K562 (cell line): ENCODE measurements around the gene COQ8A. TPM values are rescaled to one million over a fixed set of nuclear protein-coding genes. Genes with fewer than 3 reads are reported as not detected.

ENCODE experiments used
- ARID3A ChIP-seq: IDR thresholded peaks from 2 replicates; pipeline ENCODE4 v1.6.1; 2012; ENCODE audit warnings: low read depth, low read length, improper control_type of control experiment, borderline replicate concordance
- BACH1 ChIP-seq: fragments of 200-800 bp; sonication (Bioruptor generic); IDR thresholded peaks from 2 replicates; pipeline ENCODE4 v1.6.1; 2016; ENCODE audit warnings: missing genetic modification characterization, missing compliant biosample characterization
- CBX8 ChIP-seq: fragments of 200-600 bp; sonication (generic); IDR thresholded peaks from 2 replicates; pipeline ENCODE4 v1.6.1; 2012; ENCODE audit warnings: borderline replicate concordance, mixed run types, low read depth, mild to moderate bottlenecking, moderate library complexity, mixed read lengths, low read length, control low read depth, inconsistent platforms; ENCODE audit not compliant: poor library complexity, severe bottlenecking; ENCODE audit errors: extremely low read depth
- CHAMP1 ChIP-seq: fragments of 450-650 bp; IDR thresholded peaks from 2 replicates; pipeline ENCODE4 v1.6.1; 2016; ENCODE audit warnings: mild to moderate bottlenecking
- DLX4 ChIP-seq: fragments of 250-450 bp; sonication (Bioruptor Pico); IDR thresholded peaks from 2 replicates; pipeline ENCODE4 v1.6.1; 2021; ENCODE audit warnings: mild to moderate bottlenecking
- ELF2 ChIP-seq: fragments of 250-450 bp; sonication (Bioruptor Pico); IDR thresholded peaks from 2 replicates; pipeline ENCODE4 v1.5.0; 2021; ENCODE audit warnings: mild to moderate bottlenecking
- FUS ChIP-seq: fragments of 200-400 bp; formaldehyde crosslinking; optimal IDR thresholded peaks from 2 replicates; pipeline ENCODE3; 2017; ENCODE audit warnings: low read depth, low read length
- JUND ChIP-seq, 2 experiments: IDR thresholded peaks; 2 replicates in 1 of 2; 3 replicates in 1 of 2; pipeline ENCODE4 v1.6.1; 2011; ENCODE audit warnings: borderline replicate concordance in 2 of 2, low read depth in 2 of 2, low read length in 2 of 2, improper control_type of control experiment in 1 of 2, missing biosample characterization in 1 of 2, missing genetic modification characterization in 1 of 2, missing genetic modification reagents in 1 of 2
- LEF1 ChIP-seq: fragments of 450-650 bp; IDR thresholded peaks from 2 replicates; pipeline ENCODE4 v1.6.1; 2016; ENCODE audit warnings: mild to moderate bottlenecking
- NEUROD1 ChIP-seq: fragments of 150-350 bp; IDR thresholded peaks from 2 replicates; pipeline ENCODE4 v1.6.1; 2014; ENCODE audit warnings: borderline replicate concordance, low read length, low read depth; ENCODE audit not compliant: partially characterized antibody
- RBM14 ChIP-seq: fragments of 200-400 bp; formaldehyde crosslinking; IDR thresholded peaks from 2 replicates; pipeline ENCODE4 v1.6.1; 2018; ENCODE audit warnings: low read depth, mild to moderate bottlenecking, low read length, moderate library complexity, borderline replicate concordance; ENCODE audit not compliant: insufficient read depth
- YY1 ChIP-seq, 3 experiments: IDR thresholded peaks; 2 replicates each; pipeline ENCODE4 v1.6.1; 2011; ENCODE audit warnings: low read length in 2 of 3, mild to moderate bottlenecking in 2 of 3, moderate library complexity in 2 of 3, borderline replicate concordance in 1 of 3, control low read depth in 1 of 3, low read depth in 1 of 3; ENCODE audit not compliant: insufficient read depth in 3 of 3, insufficient replicate concordance in 2 of 3, control insufficient read depth in 1 of 3, insufficient read length in 1 of 3; ENCODE audit errors: extremely low read depth in 1 of 3
- ZBTB7A ChIP-seq: IDR thresholded peaks from 2 replicates; pipeline ENCODE4 v1.6.1; 2011; ENCODE audit warnings: low read depth, mild to moderate bottlenecking, low read length, moderate library complexity, borderline replicate concordance; ENCODE audit not compliant: control insufficient read depth
- ZNF324 ChIP-seq: fragments of 250-450 bp; sonication (Bioruptor Pico); IDR thresholded peaks from 2 replicates; pipeline ENCODE4 v1.4.0; 2020; ENCODE audit warnings: mild to moderate bottlenecking
- polyA plus RNA-seq, 8 experiments: library from polyadenylated mRNA; depleted of rRNA in 4 of 8; stranded (reverse) in 5 of 8; unstranded in 3 of 8; fragments of >200 nt; fragmentation: Nextera tagmentation in 2 of 8; fragmentation: Illumina TruSeq in 1 of 8; extraction: Ambion mirVana in 2 of 8; extraction: Trizol in 1 of 8; gene quantifications; 2 replicates each; pipeline versions ENCODE4 v1.2.1 to v1.2.3, GENCODE V29; 2011 to 2014; ENCODE audit warnings: inconsistent platforms in 1 of 8, missing spikeins in 1 of 8
- total RNA-seq, 7 experiments: library from RNA; depleted of rRNA in 6 of 7; stranded (reverse); fragments of >200 nt in 6 of 7; fragmentation: Illumina TruSeq in 2 of 7; extraction: Trizol in 2 of 7; gene quantifications; 2 replicates each; pipeline versions ENCODE4 v1.2.1 to v1.2.3, GENCODE V29; 2011 to 2021; ENCODE audit warnings: low replicate concordance in 1 of 7
- TF ChIP-seq, protein P1 (sequence below), 2 experiments: fragments of 250-450 bp in 1 of 2; fragments of 450-650 bp in 1 of 2; sonication (Bioruptor Pico) in 1 of 2; IDR thresholded peaks; 2 replicates each; pipeline versions ENCODE4 v1.6.1 to v1.8.0; 2016 to 2021; ENCODE audit warnings: mild to moderate bottlenecking in 2 of 2, moderate library complexity in 2 of 2, missing compliant biosample characterization in 1 of 2, missing genetic modification characterization in 1 of 2
- TF ChIP-seq, protein P2 (sequence below), 3 experiments: IDR thresholded peaks in 2 of 3; conservative IDR thresholded peaks in 1 of 3; 2 replicates each; pipeline ENCODE4 v1.5.1; 2011 to 2012; ENCODE audit warnings: low read length in 3 of 3, mild to moderate bottlenecking in 3 of 3, control low read depth in 2 of 3, improper control_type of control experiment in 1 of 3, inconsistent platforms in 1 of 3, low read depth in 1 of 3, mixed read lengths in 1 of 3, moderate library complexity in 1 of 3; ENCODE audit not compliant: insufficient read depth in 2 of 3

Gene COQ8A
- total and polyA plus RNA-seq, 9 of the 15 experiments (the other 6 are each of a cell fraction or from before 2014, with no cell fraction given): 2.6 to 54.3 (median 32.4) TPM

DNA sequence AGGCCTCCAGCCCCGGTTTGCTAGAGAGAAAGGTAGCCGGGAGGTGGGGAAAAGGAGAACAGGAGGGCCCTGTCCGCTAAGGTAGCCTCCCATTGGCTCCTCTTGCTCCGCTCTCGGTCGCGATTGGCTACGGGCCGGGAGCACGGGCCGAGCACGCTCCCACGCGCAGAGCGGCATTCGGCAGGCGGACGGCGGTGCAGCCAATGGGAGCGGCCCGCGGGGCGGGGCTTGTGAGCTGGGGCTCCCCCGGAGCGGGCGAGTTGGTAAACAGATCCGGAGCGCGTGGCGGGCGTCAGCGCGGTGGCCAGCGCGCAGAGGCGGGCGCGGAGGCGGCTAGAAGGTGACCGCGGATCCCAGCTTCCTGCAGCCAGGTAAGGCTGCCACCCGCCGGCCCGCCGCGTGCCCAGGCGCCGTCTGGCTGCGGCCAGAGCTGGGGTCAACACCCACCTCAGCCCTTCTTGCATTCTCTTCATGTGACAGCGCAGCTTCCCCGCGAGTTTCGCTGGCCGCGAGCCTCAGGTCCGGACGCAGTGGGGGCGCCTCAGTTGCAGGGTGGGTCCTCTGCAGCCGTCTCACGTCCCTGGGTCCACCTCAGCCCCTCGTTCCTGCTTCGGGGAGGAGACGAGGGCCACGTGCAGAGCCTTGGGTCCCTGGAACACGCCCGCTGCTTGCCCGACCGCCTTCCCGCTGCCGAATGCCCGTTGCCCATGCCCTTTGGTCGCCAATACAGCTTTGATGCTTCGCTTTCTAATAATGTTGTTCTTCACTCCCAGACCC is at the start of gene COQ8A (continued):
- TF ChIP-seq ELF2 (CRISPR knock-in tag) (no peak), NEUROD1 (peak; percentile 99), ZNF324 (CRISPR knock-in tag) (no peak), JUND (IDR thresholded peaks at IDR 0.05; ENCODE audit: borderline replicate concordance, low read depth, low read length) (peak; percentile 17), JUND (tag; IDR thresholded peaks at IDR 0.05; ENCODE audit: borderline replicate concordance, low read depth, low read length) (no peak), DLX4 (CRISPR knock-in tag) (no peak), RBM14 (no peak), ZBTB7A (0 out of 2 replicates have a peak, but pooled peaks have one; percentile 46), LEF1 (peak; percentile 96), CHAMP1 (no peak), BACH1 (tag) (no peak), CBX8 (no peak), YY1 (IDR thresholded peaks at IDR 0.05; ENCODE audit: borderline replicate concordance in 1 of 3, control insufficient read depth in 1 of 3, extremely low read depth in 1 of 3, insufficient read depth in 3 of 3, insufficient read length in 1 of 3, insufficient replicate concordance in 2 of 3, low read depth in 1 of 3, low read length in 2 of 3) (peak in 2 of 3 experiments; percentile 5 to 49), FUS (peak; percentile 81), ARID3A (0 out of 2 replicates have a peak, but pooled peaks have one; percentile 57)
- TF ChIP-seq, protein P1, sequence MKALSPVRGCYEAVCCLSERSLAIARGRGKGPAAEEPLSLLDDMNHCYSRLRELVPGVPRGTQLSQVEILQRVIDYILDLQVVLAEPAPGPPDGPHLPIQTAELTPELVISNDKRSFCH (CRISPR knock-in tag; IDR thresholded peaks at IDR 0.05): no peak
- TF ChIP-seq, protein P1 (tag; IDR thresholded peaks at IDR 0.05): peak; percentile 34; the same call in 1 of the 2 replicates
- TF ChIP-seq, protein P2, sequence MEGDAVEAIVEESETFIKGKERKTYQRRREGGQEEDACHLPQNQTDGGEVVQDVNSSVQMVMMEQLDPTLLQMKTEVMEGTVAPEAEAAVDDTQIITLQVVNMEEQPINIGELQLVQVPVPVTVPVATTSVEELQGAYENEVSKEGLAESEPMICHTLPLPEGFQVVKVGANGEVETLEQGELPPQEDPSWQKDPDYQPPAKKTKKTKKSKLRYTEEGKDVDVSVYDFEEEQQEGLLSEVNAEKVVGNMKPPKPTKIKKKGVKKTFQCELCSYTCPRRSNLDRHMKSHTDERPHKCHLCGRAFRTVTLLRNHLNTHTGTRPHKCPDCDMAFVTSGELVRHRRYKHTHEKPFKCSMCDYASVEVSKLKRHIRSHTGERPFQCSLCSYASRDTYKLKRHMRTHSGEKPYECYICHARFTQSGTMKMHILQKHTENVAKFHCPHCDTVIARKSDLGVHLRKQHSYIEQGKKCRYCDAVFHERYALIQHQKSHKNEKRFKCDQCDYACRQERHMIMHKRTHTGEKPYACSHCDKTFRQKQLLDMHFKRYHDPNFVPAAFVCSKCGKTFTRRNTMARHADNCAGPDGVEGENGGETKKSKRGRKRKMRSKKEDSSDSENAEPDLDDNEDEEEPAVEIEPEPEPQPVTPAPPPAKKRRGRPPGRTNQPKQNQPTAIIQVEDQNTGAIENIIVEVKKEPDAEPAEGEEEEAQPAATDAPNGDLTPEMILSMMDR (IDR thresholded peaks at IDR 0.05 in 2 of 3, conservative IDR thresholded peaks at IDR 0.05 in 1 of 3; ENCODE audit: insufficient read depth in 2 of 3, low read depth in 1 of 3, low read length in 3 of 3): no peak
